ENCODE results near the gene KRTAP19-8.

- TF ChIP-seq TP53 (CRISPR knock-in tag; IDR thresholded peaks at IDR 0.05): no peak
- TF ChIP-seq CTCF (IDR thresholded peaks at IDR 0.05): no peak
- TF ChIP-seq POLR2A (IDR thresholded peaks at IDR 0.05; ENCODE audit: low read length): no peak
- TF ChIP-seq BHLHE40 (IDR thresholded peaks at IDR 0.05; ENCODE audit: low read depth, low read length): no peak
- TF ChIP-seq BCL3 (IDR thresholded peaks at IDR 0.05): no peak
- TF ChIP-seq HOXA7 (CRISPR knock-in tag; IDR thresholded peaks at IDR 0.05): no peak
- no peak for TF ChIP-seq SREBF2 (IDR thresholded peaks at IDR 0.05)
- TF ChIP-seq REST (IDR thresholded peaks at IDR 0.05): no peak
- no peak for TF ChIP-seq ATOH8 (CRISPR knock-in tag; IDR thresholded peaks at IDR 0.05; ENCODE audit: low read depth)
- TF ChIP-seq CHD4 (IDR thresholded peaks at IDR 0.05; ENCODE audit: borderline replicate concordance): no peak
- TF ChIP-seq JUNB (IDR thresholded peaks at IDR 0.05): no peak
- no peak for TF ChIP-seq SMC3 (IDR thresholded peaks at IDR 0.05)
Observed at GRCh38 chr21:31003471-31003870, 34.8 kb downstream of the KRTAP19-8 start.
